Naive thymus-derived CD8-positive, alpha-beta T cell (primary cell): ENCODE measurements around the gene ITPK1. TPM values are rescaled to one million over a fixed set of nuclear protein-coding genes. Genes with fewer than 3 reads are reported as not detected.
A peak's percentile ranks its signal among the peaks of the same experiment; 100 is the strongest.

ENCODE experiments used
- ATAC-seq, 2 donors: fragments of 150-1000 bp; cut with Tn5 transposase in 1 of 2; sonication (Bioruptor Pico), chemical (Tn5 transposase) in 1 of 2; 1 replicate in 1 of 2; 2 replicates in 1 of 2; pipeline ENCODE4 v1.10.0; 2021; ENCODE audit warnings: mild to moderate bottlenecking in 2 of 2, moderate library complexity in 2 of 2
- POLR2A ChIA-PET: fragments of 350-600 bp; sonication (Branson Sonifier 250); formaldehyde crosslinking; loops from one replicate; lab custom pipeline; 2021; ENCODE audit warnings: antibody characterized with exemption; lab: Charles Lee
- DNase-seq, 10 donors: peaks; one replicate each; pipeline versions ENCODE4 v3.0.0 to v3.0.0-alpha.2; 2020 to 2022
- H3K27ac Mint-ChIP-seq, 10 donors: one replicate each; pipeline ENCODE4 v1.8.0; 2020 to 2022; ENCODE audit warnings: mild to moderate bottlenecking in 10 of 10, mixed read lengths in 10 of 10, moderate library complexity in 4 of 10, inconsistent platforms in 1 of 10
- H3K27me3 Mint-ChIP-seq, 5 donors: one replicate each; pipeline ENCODE4 v1.8.0; 2021 to 2022; ENCODE audit warnings: mixed read lengths in 5 of 5
- H3K36me3 Mint-ChIP-seq, 3 donors: one replicate each; pipeline ENCODE4 v1.8.0; 2020 to 2022; ENCODE audit warnings: mixed read lengths in 3 of 3, mild to moderate bottlenecking in 2 of 3, inconsistent platforms in 1 of 3
- H3K4me1 Mint-ChIP-seq, 4 donors: one replicate each; pipeline ENCODE4 v1.8.0; 2021 to 2022; ENCODE audit warnings: mixed read lengths in 4 of 4
- H3K4me3 Mint-ChIP-seq, 10 donors: one replicate each; pipeline ENCODE4 v1.8.0; 2020 to 2022; ENCODE audit warnings: mild to moderate bottlenecking in 10 of 10, mixed read lengths in 10 of 10, moderate library complexity in 6 of 10, inconsistent platforms in 1 of 10
- H3K9me3 Mint-ChIP-seq, 9 donors: one replicate each; pipeline ENCODE4 v1.8.0; 2020 to 2022; ENCODE audit warnings: mixed read lengths in 9 of 9, mild to moderate bottlenecking in 3 of 9, inconsistent platforms in 1 of 9, moderate library complexity in 1 of 9
- polyA plus RNA-seq, 3 donors: library from polyadenylated mRNA; unstranded; fragments of 300-500 nt; fragmentation: Illumina TruSeq; gene quantifications; one replicate each; pipeline ENCODE4 v1.2.3, GENCODE V29; 2021
- total RNA-seq, 8 experiments: library from RNA in 2 of 8; stranded (reverse) in 2 of 8; gene quantifications; one replicate each; pipeline ENCODE4 v1.2.3 and lab custom pipeline; 2021 to 2026

Gene ITPK1
- total and polyA plus RNA-seq, 5 experiments from 2014 or later = 25.3 to 41.1 (median 33.1) TPM

- Mint-ChIP-seq H3K4me1 (peaks cover 48 to 91% (median 91%) of the 10 kb centered on the region in 4 donors), H3K9me3 (no peaks in the 10 kb centered on the region), H3K36me3 (no peaks in the 10 kb centered on the region), H3K4me3 (peak overlapping the region; percentile 25 to 82 (median 63)), H3K27me3 (no peaks in the 10 kb centered on the region), H3K27ac (peak overlapping the region; percentile 50 to 95 (median 86))
- ATAC-seq = no peak
- POLR2A ChIA-PET = interaction anchor here (1.2 to 5.1 kb wide), 4 partner anchors 13 to 35 kb away, joined by 5 to 41 read pairs (median 18); no protein-coding TSS in a partner anchor
- DNase-seq = no peak
Observed at GRCh38 chr14:93078870-93079269, 36.9 kb downstream of the ITPK1 start.

GRCh38 chr14:93076755-93077154, 39.0 kb downstream of the ITPK1 start:
- Mint-ChIP-seq H3K27ac (peak overlapping the region; percentile 11 to 95 (median 90)), H3K36me3 (no peaks in the 10 kb centered on the region), H3K27me3 (no peaks in the 10 kb centered on the region), H3K9me3 (no peaks in the 10 kb centered on the region), H3K4me1 (peaks cover 50 to 86% (median 85%) of the 10 kb centered on the region in 4 donors), H3K4me3 (peak overlapping the region in 9 of 10 donors; percentile 0 to 90 (median 77))
- POLR2A ChIA-PET = interaction anchor here (1.3 to 5.0 kb wide), 2 partner anchors 11 to 17 kb away, joined by 5 to 41 read pairs; no protein-coding TSS in a partner anchor
- ATAC-seq (no peak), DNase-seq (no peak)

- no peak for ATAC-seq
- Mint-ChIP-seq H3K9me3 (no peaks in the 10 kb centered on the region), H3K27ac (peak overlapping the region; percentile 60 to 95 (median 90)), H3K36me3 (no peaks in the 10 kb centered on the region), H3K4me3 (peak overlapping the region in 9 of 10 donors; percentile 30 to 90 (median 77)), H3K4me1 (peaks cover 50 to 88% (median 83%) of the 10 kb centered on the region in 4 donors), H3K27me3 (no peaks in the 10 kb centered on the region)
- POLR2A ChIA-PET = interaction anchor here (5.0 kb wide), 1 partner anchor 10 kb away, joined by 41 read pairs; no protein-coding TSS in a partner anchor
- DNase-seq = no peak
Observed at GRCh38 chr14:93075891-93076290, 39.8 kb downstream of the ITPK1 start.

- POLR2A ChIA-PET = interaction anchor here (1.0 to 1.8 kb wide), 4 partner anchors 8 to 22 kb away, joined by 3 to 5 read pairs (median 4); no protein-coding TSS in a partner anchor
- Mint-ChIP-seq H3K27ac (peak overlapping the region; percentile 84 to 95 (median 90)), H3K9me3 (no peaks in the 10 kb centered on the region), H3K4me1 (peaks cover 49 to 89% (median 87%) of the 10 kb centered on the region in 4 donors), H3K27me3 (no peaks in the 10 kb centered on the region), H3K36me3 (no peaks in the 10 kb centered on the region), H3K4me3 (peak overlapping the region; percentile 67 to 87 (median 78))
- DNase-seq (no peak), ATAC-seq (peak; percentile 60 to 62)
Observed at GRCh38 chr14:93073910-93074769, 41.6 kb downstream of the ITPK1 start.

GRCh38 chr14:93073358-93073707, 42.4 kb downstream of the ITPK1 start:
- DNase-seq (no peak), ATAC-seq (no peak)
- peak overlapping the region; percentile 52 to 87 (median 78) for H3K4me3 Mint-ChIP-seq
- no peaks in the 10 kb centered on the region for H3K9me3 Mint-ChIP-seq
- H3K27me3 Mint-ChIP-seq = no peaks in the 10 kb centered on the region
- POLR2A ChIA-PET = interaction anchor here (1.0 to 1.8 kb wide), 5 partner anchors 9 to 23 kb away, joined by 3 to 8 read pairs (median 5); no protein-coding TSS in a partner anchor
- H3K27ac Mint-ChIP-seq = peak overlapping the region; percentile 84 to 95 (median 90)
- peaks cover 51 to 89% (median 86%) of the 10 kb centered on the region in 4 donors for H3K4me1 Mint-ChIP-seq
- H3K36me3 Mint-ChIP-seq = no peaks in the 10 kb centered on the region

GRCh38 chr14:93072659-93073357, 42.9 kb downstream of the ITPK1 start:
- peak overlapping the region in 9 of 10 donors; percentile 26 to 87 (median 79) for H3K4me3 Mint-ChIP-seq
- no peak for DNase-seq
- no peaks in the 10 kb centered on the region for H3K9me3 Mint-ChIP-seq
- POLR2A ChIA-PET = interaction anchor here (1.1 to 1.8 kb wide), 3 partner anchors 8 to 24 kb away, joined by 5 to 8 read pairs (median 5); no protein-coding TSS in a partner anchor
- no peaks in the 10 kb centered on the region for H3K36me3 Mint-ChIP-seq
- H3K27ac Mint-ChIP-seq = peak overlapping the region in 9 of 10 donors; percentile 29 to 95 (median 90)
- H3K4me1 Mint-ChIP-seq = peaks cover 54 to 89% (median 86%) of the 10 kb centered on the region in 4 donors
- no peak for ATAC-seq
- no peaks in the 10 kb centered on the region for H3K27me3 Mint-ChIP-seq

- Mint-ChIP-seq H3K4me1 (peaks cover 44 to 85% (median 83%) of the 10 kb centered on the region in 4 donors), H3K36me3 (no peaks in the 10 kb centered on the region), H3K9me3 (no peaks in the 10 kb centered on the region), H3K4me3 (peak overlapping the region in 2 of 10 donors; percentile 13 to 34), H3K27me3 (no peaks in the 10 kb centered on the region), H3K27ac (peak overlapping the region; percentile 43 to 95 (median 88))
- ATAC-seq = no peak
- DNase-seq = no peak
- POLR2A ChIA-PET = interaction anchor here (0.6 to 5.9 kb wide), 2 partner anchors 9 to 59 kb away, joined by 4 to 41 read pairs; no protein-coding TSS in a partner anchor
Observed at GRCh38 chr14:93068711-93069110, 47.0 kb downstream of the ITPK1 start.

- DNase-seq = no peak
- H3K4me3 Mint-ChIP-seq = peak overlapping the region; percentile 55 to 86 (median 72)
Observed at GRCh38 chr14:93067088-93067487, 48.6 kb downstream of the ITPK1 start.

GRCh38 chr14:93065272-93065730, 50.4 kb downstream of the ITPK1 start:
- ATAC-seq (no peak), DNase-seq (no peak)
- H3K36me3 Mint-ChIP-seq = no peaks in the 10 kb centered on the region
- POLR2A ChIA-PET = interaction anchor here (1.4 to 5.9 kb wide), 7 partner anchors 8 to 119 kb away, joined by 3 to 41 read pairs (median 6); partner anchors contain the start of genes ITPK1 and MOAP1
- no peaks in the 10 kb centered on the region for H3K9me3 Mint-ChIP-seq
- peak overlapping the region; percentile 88 to 96 (median 94) for H3K27ac Mint-ChIP-seq
- peaks cover 49 to 96% (median 90%) of the 10 kb centered on the region in 4 donors for H3K4me1 Mint-ChIP-seq
- peak overlapping the region; percentile 67 to 87 (median 80) for H3K4me3 Mint-ChIP-seq
- H3K27me3 Mint-ChIP-seq = no peaks in the 10 kb centered on the region

More at GRCh38 chr14:93067088-93067487, 48.6 kb downstream of the ITPK1 start:
- ATAC-seq = no peak
- Mint-ChIP-seq H3K4me1 (peaks cover 39 to 88% (median 83%) of the 10 kb centered on the region in 4 donors), H3K36me3 (no peaks in the 10 kb centered on the region), H3K27ac (peak overlapping the region; percentile 88 to 96 (median 94)), H3K9me3 (no peaks in the 10 kb centered on the region), H3K27me3 (no peaks in the 10 kb centered on the region)
- POLR2A ChIA-PET = interaction anchor here (1.1 to 5.9 kb wide), 9 partner anchors 10 to 117 kb away, joined by 3 to 41 read pairs (median 6); partner anchors contain the start of genes ITPK1, LYSET and MOAP1

GRCh38 chr14:93064411-93065271, 51.1 kb downstream of the ITPK1 start:
- no peak for DNase-seq
- peaks cover 52 to 95% (median 90%) of the 10 kb centered on the region in 4 donors for H3K4me1 Mint-ChIP-seq
- H3K9me3 Mint-ChIP-seq = no peaks in the 10 kb centered on the region
- no peaks in the 10 kb centered on the region for H3K36me3 Mint-ChIP-seq
- peak overlapping the region; percentile 28 to 87 (median 80) for H3K4me3 Mint-ChIP-seq
- POLR2A ChIA-PET = interaction anchor here (0.7 to 5.9 kb wide), 8 partner anchors 9 to 120 kb away, joined by 3 to 41 read pairs (median 4); partner anchors contain the start of genes ITPK1 and MOAP1
- H3K27me3 Mint-ChIP-seq = no peaks in the 10 kb centered on the region
- H3K27ac Mint-ChIP-seq = peak overlapping the region; percentile 88 to 96 (median 94)
- no peak for ATAC-seq

GRCh38 chr14:93063393-93063792, 52.3 kb downstream of the ITPK1 start:
- no peaks in the 10 kb centered on the region for H3K9me3 Mint-ChIP-seq
- H3K4me3 Mint-ChIP-seq = peak overlapping the region in 1 of 10 donors; percentile 49
- H3K27ac Mint-ChIP-seq = peak overlapping the region in 8 of 10 donors; percentile 13 to 96 (median 70)
- no peak for DNase-seq
- no peaks in the 10 kb centered on the region for H3K27me3 Mint-ChIP-seq
- peaks cover 42 to 83% (median 79%) of the 10 kb centered on the region in 4 donors for H3K4me1 Mint-ChIP-seq
- ATAC-seq = no peak
- POLR2A ChIA-PET = interaction anchor here (5.9 kb wide), 1 partner anchor 14 kb away, joined by 41 read pairs; no protein-coding TSS in a partner anchor
- no peaks in the 10 kb centered on the region for H3K36me3 Mint-ChIP-seq
